HG02678 (cell line): Measurements from ENCODE around the gene SGPL1.
A peak's percentile ranks its signal among the peaks of the same experiment; 100 is the strongest.
"Not testable (repeated sequence)": the region's sequence is repeated elsewhere in the genome, so short reads cannot be mapped to it uniquely, and the experiment has no call there.

ENCODE experiments used
- ATAC-seq: cut with Tn5 transposase; IDR thresholded peaks from one replicate; pipeline ENCODE4 v1.9.1; 2021; ENCODE audit warnings: mild to moderate bottlenecking, moderate library complexity; ENCODE audit not compliant: unreplicated experiment

Gene SGPL1, protein sequence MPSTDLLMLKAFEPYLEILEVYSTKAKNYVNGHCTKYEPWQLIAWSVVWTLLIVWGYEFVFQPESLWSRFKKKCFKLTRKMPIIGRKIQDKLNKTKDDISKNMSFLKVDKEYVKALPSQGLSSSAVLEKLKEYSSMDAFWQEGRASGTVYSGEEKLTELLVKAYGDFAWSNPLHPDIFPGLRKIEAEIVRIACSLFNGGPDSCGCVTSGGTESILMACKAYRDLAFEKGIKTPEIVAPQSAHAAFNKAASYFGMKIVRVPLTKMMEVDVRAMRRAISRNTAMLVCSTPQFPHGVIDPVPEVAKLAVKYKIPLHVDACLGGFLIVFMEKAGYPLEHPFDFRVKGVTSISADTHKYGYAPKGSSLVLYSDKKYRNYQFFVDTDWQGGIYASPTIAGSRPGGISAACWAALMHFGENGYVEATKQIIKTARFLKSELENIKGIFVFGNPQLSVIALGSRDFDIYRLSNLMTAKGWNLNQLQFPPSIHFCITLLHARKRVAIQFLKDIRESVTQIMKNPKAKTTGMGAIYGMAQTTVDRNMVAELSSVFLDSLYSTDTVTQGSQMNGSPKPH

DNA sequence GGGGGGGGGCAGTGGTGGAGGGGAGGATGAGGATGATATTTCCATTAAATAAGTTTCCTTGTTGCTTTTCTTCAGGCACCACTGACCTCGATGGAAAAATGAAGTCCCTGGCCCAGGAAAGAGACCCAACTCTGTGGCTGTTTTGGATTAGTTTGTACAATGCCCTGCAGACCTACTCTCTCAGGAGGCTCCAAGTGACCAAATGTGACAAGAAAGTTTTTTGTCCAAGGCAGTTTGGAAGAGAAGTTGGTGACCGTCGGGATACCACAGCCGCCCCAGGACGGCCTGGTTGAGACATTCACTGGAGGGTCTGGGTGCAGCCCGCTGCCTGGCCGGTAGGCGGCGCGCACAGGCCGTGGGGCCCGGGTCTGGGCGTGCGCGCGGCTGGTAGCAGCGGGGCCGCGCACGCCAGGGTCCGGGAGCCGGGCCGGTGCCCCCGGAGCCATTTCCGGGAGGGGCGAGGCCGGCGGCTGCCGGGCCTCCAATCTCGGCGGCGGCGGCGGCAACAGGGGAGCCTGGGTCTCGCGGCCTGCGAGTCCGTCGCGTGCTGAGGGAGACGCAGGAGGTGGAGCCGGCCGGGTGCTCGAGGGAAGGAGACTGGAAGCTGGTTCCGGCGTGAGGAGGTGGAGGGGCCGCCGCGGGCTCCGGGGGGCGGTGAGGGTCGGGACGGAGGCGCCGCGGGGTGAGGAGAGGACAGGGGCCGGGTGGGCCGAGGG, at the start of gene SGPL1:
TSS of gene SGPL1 (plus strand) at position 445 of the 716 bp plus-strand sequence. CDS start 906 bp downstream, outside the sequence.
- peak; percentile 90 for ATAC-seq

DNA sequence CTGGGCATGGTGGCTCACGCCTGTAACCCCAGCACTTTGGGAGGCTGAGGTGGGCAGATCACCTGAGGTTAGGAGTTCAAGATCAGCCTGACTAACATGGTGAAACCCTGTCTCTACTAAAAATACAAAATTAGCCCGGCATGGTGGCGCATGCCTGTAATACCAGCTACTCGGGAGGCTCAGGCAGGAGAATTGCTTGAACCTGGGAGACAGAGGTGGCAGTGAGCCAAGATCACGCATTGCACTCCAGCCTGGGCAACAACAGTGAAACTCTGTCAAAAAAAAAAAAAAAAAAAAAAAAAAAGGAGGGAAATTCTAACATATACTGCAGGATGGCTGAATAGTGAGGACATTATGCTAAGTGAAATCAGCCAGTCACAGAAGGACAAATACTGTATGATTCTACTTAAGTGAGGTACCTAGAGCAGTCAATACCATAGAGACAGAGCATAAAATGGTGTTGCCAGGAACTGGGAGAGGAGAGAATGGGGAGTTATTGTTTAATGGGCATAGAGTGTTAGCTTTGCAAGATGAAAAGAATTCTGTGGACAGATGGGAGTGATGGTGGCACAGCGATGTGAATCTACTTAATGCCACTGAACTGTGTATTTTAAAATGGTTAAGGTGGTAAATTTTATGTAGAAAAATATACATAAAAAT, 47.6 kb upstream of the SGPL1 start:
- ATAC-seq: not testable (repeated sequence)

DNA sequence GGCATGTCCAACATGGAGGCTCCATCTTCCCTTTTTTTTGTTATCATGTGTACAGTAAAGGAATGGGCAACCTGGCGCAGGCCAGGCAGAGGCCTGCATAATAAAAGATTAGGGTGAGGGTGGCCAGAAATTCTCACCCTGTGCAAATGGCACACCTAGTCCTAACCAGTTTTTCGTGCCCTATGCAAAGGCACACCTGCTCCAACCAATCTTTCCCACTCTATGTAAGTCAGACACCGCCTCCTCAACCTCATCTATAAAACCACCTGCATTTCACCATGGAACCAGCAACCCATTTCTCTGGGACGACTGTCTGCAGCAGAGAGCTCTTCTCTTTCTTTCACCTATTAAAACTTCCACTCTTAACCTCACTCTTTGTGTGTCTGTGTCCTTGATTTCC, 46.6 kb upstream of the SGPL1 start:
- no peak for ATAC-seq

DNA sequence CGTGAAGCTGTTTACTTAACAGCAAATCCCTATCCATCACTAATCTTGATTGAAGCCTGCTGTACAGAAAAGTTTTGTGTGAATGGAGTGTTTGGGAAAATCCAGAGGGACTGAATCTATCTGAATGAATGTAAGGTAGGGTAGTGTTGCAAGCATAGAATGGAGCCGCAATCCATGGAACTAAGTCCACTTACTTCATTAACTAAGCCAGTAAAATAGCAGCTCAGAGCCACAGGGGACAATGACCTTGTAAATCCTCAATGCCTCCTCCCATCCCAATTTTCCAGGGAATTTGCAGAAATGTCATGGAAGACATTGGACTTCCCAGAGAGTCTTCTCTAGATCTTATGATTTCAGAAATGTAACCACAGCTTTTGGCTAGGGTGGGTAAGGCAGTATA, 45.7 kb upstream of the SGPL1 start:
- no peak for ATAC-seq

DNA sequence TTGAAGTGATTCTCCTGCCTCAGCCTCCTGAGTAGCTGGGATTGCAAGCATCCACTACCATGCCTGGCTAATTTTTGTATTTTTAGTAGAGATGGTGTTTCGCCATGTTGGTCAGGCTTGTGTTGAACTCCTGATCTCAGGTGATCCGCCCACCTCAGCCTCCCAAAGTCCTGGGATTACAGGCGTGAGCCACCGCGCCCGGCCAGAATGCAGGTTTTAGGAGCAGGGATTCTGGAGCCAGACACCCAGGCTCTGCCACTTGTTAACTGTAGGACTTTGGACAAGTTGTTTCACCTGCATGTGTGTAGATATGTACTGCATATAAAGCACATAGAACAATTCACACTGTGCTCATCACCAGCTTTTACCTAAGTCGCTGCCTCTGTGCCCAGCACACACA, 45.2 kb upstream of the SGPL1 start:
- ATAC-seq: not testable (repeated sequence)

DNA sequence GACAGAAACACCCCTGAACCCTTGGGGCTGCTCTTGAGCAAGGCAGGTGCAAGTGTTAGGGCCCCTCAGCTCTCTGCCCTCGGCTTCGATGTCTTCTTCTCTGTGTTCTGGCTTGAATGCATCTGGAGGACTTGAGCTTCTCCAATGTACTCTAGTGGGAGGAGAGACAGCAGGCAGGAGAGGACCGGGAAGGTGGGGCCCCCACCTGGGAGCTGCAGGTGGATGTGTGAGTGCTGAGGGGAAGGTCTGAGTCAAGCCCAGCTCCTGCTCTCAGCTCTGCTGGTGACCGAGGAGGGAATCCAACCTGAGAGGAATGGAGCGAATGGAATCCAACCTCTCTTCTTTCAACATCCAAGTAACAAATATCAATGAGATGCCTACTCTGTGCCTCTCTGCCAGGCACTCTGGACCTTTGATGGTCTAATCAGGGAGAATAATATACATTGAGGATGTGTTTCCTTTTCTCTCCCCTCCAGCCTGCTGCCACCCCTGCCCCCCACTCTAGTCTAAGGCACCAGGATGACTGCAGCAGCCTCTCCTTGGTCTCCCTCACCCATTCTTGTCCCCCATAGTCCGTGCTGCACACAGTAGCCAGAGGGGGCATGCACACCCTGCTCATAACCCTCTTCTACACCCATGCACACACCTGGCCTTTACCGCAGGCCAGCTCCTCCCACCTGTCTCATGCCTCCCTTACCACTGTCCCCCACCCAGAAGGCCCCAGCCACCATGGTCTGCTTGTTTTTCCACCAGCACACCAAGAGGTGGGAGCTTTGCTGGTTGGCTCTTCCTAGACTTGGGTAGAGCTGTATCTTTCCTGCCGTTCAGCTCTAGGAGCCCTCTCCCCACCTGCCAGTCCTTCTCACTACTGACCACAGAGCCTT, 44.2 kb upstream of the SGPL1 start:
- no peak for ATAC-seq

DNA sequence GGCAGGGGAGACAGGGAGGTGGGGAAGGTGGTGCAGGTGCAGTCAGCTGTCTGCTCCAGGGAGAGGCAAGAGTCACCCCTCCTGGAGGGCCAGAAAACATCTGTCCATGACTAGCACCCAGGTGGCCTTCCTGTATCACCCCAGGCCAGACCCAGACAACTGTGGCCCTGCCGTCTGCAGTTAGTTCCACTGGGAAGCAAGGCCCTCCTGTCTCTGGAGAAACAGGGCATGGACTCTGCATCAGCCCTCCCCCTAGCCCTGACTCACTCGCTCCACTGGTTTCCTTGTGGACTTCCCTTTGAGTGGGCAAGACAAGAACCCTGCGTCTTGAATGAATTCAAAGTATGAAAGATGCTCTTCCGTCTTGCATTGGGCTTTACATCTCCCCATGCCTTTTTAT, 43.1 kb upstream of the SGPL1 start:
- no peak for ATAC-seq

DNA sequence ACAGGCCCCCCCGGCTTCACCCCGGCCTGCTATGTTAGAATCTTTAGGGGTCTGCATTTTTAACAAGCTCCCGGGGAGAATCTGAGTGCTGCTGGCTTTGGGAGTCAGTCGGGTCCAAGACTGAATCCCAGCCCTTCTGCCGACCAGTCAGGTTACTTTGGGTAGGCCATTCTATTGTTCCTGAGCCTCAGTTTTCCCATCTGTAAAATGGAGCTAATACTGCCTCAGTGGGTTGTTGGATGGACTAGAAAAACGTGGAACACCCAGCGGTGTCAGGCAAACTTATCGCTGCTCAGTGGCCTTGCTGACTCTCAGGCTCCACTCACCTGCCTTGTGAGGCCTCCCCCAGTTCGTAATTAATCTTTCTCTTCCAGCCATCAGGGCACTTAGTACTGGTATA, 42.3 kb upstream of the SGPL1 start:
- no peak for ATAC-seq

DNA sequence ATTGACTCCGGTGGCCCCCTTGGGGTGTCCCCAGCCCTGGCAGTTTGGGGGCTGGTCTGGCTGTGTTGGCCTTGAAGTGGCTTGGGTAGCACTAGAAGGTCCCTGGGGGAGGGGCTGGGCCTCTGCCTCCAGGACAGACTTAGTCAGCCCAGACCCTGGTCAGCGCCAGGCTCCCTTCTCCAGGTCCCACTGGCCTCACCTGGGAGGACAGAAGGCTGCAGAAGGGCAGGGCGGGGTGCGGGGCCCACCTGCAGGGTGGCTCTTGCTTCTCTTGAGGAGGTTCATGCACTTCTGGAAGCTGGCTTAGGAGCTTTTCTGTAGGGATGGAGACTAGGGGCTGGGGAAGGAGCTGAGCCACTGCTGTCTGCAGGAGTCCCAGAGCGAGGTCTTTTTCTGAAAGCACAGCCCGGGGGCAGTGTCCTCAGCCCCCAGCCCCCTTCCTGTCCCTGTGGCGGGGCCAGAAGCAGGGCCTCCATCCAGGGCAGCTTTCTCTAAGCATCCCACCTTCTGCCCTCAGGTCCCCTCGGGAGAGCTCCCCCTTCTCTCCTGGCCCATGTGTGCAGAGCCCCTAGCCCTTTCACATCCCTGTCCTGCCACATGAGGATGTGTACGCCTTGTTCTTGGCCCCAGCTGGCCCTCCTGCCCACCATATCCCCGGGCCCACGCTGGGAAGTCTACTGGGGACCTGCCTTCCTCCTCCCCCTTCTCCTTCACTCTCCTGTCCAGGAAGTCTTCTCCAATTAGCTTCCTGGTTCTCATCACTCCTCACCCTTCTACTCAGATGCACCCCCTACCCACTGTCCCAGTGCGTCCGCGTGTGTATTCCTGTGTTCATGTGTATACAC, 41.6 kb upstream of the SGPL1 start:
- ATAC-seq: no peak

DNA sequence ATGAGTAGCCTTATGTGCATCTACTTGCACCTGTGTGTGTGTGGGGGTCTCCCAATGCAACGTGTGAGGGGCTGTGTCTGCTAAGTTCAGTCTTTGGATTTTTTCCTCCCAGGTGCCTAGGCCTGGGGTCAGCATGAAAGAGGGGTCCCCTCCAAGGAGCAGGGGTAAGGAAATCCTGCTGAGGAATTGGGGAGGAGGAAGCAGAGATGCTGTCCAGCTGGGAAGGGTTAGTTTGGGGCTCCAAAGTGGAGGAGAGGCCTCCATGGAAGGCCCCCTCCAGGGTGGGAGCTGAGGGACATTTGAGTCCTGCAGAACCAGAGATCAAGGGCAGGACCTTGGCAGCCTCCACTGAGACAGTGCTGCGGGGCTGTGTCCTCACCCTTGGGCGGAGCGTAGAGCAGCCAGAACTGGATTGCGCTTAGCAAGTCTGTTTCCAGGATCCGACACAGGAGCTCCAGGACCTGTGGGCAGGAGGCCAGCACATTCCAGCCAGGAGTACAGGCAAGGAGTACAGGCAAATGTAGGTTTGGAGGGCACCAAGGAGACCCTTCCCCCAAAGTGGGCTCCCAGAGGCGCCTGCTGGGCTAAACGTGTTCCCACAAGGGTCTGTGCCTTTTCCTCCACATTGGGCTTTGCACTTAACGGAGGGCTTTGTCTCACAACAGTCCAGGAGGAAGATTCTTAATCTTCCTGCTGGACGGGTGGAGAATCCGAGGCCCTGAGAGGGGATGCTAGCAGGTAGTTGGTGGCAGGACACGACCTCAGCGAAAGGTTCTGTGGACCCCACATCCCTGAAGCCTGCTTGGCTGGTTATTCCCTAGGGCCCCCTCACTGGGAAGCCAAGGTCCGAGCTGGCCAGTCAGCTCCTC, 40.7 kb upstream of the SGPL1 start:
- no peak for ATAC-seq

DNA sequence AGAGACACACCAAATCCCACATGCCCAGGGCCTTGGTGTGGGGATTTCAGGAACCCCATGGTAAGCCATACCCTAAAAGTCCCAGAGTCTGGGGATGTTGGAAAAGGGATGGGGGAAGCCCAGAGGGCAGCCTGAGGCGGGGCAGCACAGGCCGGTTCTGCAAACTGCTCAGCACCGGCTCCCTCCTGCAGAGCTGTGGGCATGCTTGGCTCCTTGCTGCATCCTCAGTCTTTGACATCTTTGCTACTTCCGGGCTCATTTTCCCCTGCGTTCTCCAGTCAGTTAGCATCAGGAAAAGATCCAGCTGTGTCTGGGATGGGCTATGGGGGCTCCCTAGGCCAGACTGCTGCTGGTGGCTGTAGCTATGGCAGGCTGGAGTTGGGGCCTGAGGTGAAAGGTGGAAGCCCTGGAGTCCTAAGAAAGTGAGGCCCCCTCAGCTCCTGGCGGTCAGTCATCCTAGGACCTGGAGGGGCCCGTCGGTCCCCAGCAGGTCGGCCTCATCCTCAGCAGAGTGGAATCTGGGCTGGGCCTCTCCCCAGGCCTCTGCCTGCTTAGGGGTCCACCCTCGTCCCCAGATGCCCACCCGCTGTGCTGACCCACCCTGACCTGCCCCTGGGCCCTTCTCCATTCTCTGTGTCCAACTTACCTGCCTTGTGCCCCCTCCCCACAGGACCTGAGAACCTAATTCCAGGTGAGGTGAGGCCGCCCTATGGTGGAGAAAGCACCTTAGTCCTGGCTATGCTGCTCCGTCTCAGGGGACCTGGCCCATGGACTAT, 39.9 kb upstream of the SGPL1 start:
- no peak for ATAC-seq

DNA sequence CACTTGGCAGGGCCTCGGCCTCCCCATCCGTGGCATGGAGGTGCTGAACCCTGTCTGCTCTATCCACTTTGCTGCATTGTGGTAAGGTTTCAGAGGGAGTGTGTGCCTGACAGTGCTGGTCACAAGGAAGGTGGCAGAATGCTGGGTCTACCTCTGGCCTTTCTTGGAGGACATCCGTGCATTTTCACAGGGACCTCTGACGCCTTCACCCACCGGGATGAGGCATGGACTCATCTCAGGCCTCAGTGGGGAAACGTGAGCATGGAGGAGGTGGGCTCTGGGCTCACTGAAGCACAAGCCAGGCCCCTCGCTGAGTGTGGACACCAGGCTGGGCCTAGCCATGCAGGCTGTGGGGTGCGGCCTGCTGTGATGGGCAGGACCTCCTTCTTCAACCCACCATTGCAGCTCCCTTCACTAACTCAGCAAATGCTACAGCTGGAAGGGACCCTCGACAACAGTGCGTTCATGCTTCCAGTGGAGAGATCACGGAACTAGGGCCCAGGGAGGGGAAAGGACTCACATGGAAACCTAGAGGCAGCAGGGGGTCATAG, 39.2 kb upstream of the SGPL1 start:
- ATAC-seq: no peak

DNA sequence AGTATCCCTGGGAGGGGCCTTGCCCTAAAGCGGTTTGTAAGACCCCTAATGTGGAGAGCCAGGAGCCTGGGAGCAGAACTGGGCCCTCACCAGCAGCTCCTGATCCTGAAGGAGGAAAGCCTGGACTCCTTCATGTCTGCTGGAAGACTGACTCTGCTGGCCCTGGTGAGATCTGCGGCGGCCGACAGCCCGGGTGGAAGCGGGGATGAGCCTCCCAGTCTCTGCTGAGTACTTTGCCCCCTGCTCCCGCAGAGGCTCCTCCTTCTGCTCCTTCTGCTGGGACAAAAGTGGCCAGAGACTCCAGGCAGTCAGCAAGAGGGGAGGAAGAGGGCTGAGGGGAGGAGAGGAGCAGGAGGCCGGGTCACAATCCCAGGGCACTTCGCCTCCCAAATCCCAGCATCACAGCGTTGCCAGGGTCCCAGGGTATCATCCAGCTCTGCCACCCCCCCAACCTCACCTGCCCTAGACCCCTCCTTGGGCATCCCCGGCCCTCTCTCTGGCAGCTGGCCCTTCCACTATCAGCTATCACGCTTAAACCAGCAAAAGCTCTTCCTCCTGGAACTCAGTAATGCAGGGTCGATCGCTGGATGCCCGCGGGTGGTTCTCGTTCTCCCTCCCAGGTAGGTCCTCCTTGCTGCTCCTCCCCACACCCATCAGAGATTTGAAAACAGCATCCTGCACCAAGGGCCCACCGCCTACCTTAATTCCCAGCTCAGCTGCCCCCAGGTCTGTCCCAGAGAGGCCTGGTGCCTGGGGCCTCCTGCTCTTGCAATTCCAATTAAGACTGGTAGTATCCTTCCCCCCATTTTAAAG, 38.5 kb upstream of the SGPL1 start:
- ATAC-seq: no peak

DNA sequence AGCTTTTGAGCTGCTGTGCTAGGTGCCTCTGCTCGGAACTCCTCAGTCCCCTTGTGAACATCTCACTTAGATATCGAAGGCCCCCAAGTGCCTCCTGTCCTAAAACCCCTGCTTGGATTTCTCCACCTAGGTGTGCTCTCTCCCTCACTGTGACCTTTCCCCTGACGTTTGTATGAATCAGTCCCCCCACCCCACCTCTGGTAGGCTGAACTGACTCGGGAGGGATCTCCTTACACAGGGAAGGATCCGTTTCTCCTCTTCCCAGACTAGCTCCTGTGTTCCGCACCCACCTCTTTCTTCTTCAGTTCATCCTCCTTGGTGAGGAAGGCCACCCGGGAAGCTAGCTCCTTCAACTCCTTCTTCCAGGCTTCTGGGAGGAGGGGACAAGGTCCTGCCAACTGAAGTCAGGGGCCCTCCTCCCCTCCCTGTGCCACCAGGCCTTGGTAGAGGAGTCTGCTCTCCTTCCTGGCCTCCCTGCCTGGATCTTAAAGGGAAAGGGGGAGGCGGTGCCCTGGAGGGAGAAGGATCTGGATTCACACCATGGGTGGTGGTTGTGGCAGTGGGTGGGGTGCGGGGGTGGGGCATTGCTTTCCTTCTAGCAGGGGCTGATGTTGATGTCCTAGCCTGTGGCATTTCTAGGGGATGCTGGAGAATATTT, 37.4 kb upstream of the SGPL1 start:
- no peak for ATAC-seq

DNA sequence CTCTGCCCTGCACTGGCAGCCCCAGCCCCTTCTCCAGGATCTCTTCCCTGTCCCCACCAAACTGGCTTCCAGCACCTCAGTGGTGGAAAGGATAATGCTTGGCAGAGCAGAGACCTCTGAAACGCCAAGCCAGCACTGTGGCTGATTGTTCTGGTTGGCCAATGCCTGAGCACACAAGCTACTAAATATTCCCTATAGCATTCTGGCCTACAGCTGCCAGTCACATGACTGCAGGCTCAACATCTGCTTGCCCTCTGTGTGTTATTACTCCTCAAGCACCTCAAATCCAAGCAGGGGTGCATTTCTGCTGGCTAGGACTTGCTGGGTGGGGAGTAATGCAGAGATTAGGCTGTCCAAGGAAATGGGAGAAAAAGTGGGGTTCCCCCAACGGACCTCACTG, 36.7 kb upstream of the SGPL1 start:
- no peak for ATAC-seq
